NT2/D1 (cell line): ENCODE measurements around the gene TMEM126A.
"Not testable (repeated sequence)": the region's sequence is repeated elsewhere in the genome, so short reads cannot be mapped to it uniquely, and the experiment has no call there.

Experiments
- DNase-seq: peaks from one replicate; pipeline ENCODE4 v3.0.0-alpha.2; 2011; ENCODE audit warnings: low read depth, low spot score
- H3K27me3 ChIP-seq: 2 replicates; pipeline ENCODE4 v1.6.0; 2011; ENCODE audit warnings: mild to moderate bottlenecking; ENCODE audit not compliant: insufficient read length, insufficient read depth
- H3K36me3 ChIP-seq: 2 replicates; pipeline ENCODE4 v1.6.1; 2011; ENCODE audit warnings: mild to moderate bottlenecking, low read length, mixed read lengths; ENCODE audit not compliant: insufficient read depth, insufficient read length
- H3K4me1 ChIP-seq: 2 replicates; pipeline ENCODE4 v1.5.1; 2011; ENCODE audit not compliant: insufficient read depth, insufficient read length
- H3K4me3 ChIP-seq: 2 replicates; pipeline ENCODE4 v1.5.1; 2011; ENCODE audit warnings: low read depth; ENCODE audit not compliant: insufficient read length
- H3K9ac ChIP-seq: 2 replicates; pipeline ENCODE4 v1.6.0; 2011; ENCODE audit warnings: low read depth; ENCODE audit not compliant: insufficient read length
- H3K9me3 ChIP-seq: 2 replicates; pipeline ENCODE4 v1.5.1; 2011; ENCODE audit warnings: mild to moderate bottlenecking, low read length; ENCODE audit not compliant: insufficient read depth
- SUZ12 ChIP-seq: IDR thresholded peaks from 2 replicates; pipeline ENCODE4 v1.6.1; 2011; ENCODE audit not compliant: insufficient read length, insufficient read depth; ENCODE audit errors: extremely low read depth
- YY1 ChIP-seq: IDR thresholded peaks from 2 replicates; pipeline ENCODE4 v1.6.1; 2011; ENCODE audit not compliant: insufficient read length, insufficient read depth
- ZNF274 ChIP-seq: IDR thresholded peaks from 2 replicates; pipeline ENCODE4 v1.6.1; 2011; ENCODE audit warnings: mild to moderate bottlenecking, low read depth, low read length

Gene TMEM126A

GRCh38 chr11:85647604-85648299, at the start of gene TMEM126A:
TSS of gene TMEM126A (plus strand) at chr11:85647967. CDS start at chr11:85650256, 2,289 bp downstream.
- TF ChIP-seq YY1: peak; percentile 83
- TF ChIP-seq ZNF274: no peak
- H3K9me3 ChIP-seq: no peaks in the 10 kb centered on the region
- peak; percentile 86 for DNase-seq
- H3K27me3 ChIP-seq: no peaks in the 10 kb centered on the region
- peak within 1 kb of the TSS; percentile 81 for H3K9ac ChIP-seq
- H3K4me1 ChIP-seq: no peaks in the 10 kb centered on the region
- peaks cover 2% of the 10 kb centered on the region for H3K36me3 ChIP-seq
- H3K4me3 ChIP-seq: peak within 1 kb of the TSS; percentile 75

GRCh38 chr11:85599083-85599482, 48.7 kb upstream of the TMEM126A start:
- TF ChIP-seq ZNF274 (no peak), YY1 (no peak), SUZ12 (no peak)
- Histone ChIP-seq H3K9me3 (no peaks in the 10 kb centered on the region), H3K4me3 (no peak overlapping the region), H3K9ac (no peak overlapping the region), H3K4me1 (no peaks in the 10 kb centered on the region), H3K27me3 (no peaks in the 10 kb centered on the region), H3K36me3 (no peaks in the 10 kb centered on the region)
- no peak for DNase-seq

- Histone ChIP-seq H3K9me3 (peaks cover 5% of the 10 kb centered on the region; the same call in 1 of the 2 replicates), H3K4me3 (no peak overlapping the region), H3K27me3 (no peaks in the 10 kb centered on the region), H3K36me3 (no peaks in the 10 kb centered on the region), H3K4me1 (no peaks in the 10 kb centered on the region), H3K9ac (no peak overlapping the region)
- TF ChIP-seq ZNF274: no peak
- no peak for TF ChIP-seq SUZ12
- no peak for TF ChIP-seq YY1
- DNase-seq: no peak
Measured at GRCh38 chr11:85602526-85603213, 45.1 kb upstream of the TMEM126A start.

DNA sequence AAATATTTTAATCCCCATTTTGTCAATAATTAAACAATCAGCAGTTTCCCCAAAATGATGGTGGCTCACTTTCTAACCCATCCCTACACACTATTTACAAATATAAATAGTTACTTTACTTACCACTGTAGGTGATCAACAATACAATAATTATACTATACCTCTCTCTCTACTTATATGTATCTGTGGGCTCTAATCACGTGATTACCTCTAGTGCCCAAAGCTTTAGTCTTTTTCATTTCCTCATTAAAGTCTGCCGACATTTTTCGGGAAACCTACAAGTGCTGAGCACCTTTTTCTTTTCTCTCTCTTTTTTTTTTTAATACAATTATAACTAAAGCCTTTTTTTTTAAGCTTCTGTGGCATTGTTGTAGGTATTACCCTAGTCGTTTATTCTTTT, 44.5 kb upstream of the TMEM126A start:
- TF ChIP-seq SUZ12 (no peak), ZNF274 (no peak), YY1 (no peak)
- Histone ChIP-seq H3K27me3 (no peaks in the 10 kb centered on the region), H3K4me1 (no peaks in the 10 kb centered on the region), H3K36me3 (no peaks in the 10 kb centered on the region), H3K9ac (no peak overlapping the region), H3K9me3 (peaks cover 5% of the 10 kb centered on the region; the same call in 1 of the 2 replicates), H3K4me3 (no peak overlapping the region)
- DNase-seq: no peak

DNA sequence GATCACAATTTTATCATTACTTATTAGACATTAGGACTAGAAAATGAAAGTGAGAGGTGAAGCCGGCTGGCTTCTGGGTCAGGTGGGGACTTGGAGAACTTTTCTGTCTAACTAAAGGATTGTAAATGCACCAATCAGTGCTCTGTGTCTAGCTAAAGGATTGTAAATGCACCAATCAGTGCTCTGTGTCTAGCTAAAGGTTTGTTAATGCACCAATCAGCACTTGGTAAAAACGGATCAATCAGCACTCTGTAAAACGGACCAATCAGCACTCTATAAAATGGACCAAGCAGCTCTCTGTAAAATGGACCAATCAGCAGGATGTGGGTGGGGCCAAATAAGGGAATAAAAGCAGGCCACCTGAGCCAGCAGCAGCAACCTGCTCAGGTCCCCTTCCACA, 41.5 kb upstream of the TMEM126A start:
- H3K9ac ChIP-seq, H3K4me3 ChIP-seq, DNase-seq, H3K4me1 ChIP-seq, H3K27me3 ChIP-seq, H3K36me3 ChIP-seq, H3K9me3 ChIP-seq: not testable (repeated sequence)

- not testable (repeated sequence) for H3K27me3 ChIP-seq, H3K4me1 ChIP-seq, DNase-seq, H3K36me3 ChIP-seq, H3K9ac ChIP-seq, H3K9me3 ChIP-seq, H3K4me3 ChIP-seq
Measured at GRCh38 chr11:85608621-85609020, 39.1 kb upstream of the TMEM126A start.

DNA sequence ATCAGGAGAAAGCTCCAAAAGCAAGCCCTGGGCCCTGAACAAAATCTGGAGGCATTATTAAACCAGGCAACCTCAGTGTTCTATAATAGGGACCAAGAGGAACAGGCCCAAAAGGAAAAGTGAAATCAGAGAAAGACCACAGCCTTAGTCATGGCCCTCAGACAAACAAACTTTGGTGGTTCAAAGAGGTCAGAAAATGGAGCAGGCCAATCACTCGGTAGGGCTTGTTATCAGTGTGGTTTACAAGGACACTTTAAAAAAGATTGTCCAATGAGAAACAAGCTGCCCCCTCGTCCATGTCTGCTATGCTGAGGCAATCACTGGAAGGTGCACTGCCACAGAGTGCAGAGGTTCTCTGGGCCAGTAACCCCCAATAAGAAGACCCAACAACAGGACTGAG, 38.5 kb upstream of the TMEM126A start:
- H3K36me3 ChIP-seq, H3K4me1 ChIP-seq, H3K4me3 ChIP-seq, H3K27me3 ChIP-seq, H3K9ac ChIP-seq, DNase-seq, H3K9me3 ChIP-seq: not testable (repeated sequence)

DNA sequence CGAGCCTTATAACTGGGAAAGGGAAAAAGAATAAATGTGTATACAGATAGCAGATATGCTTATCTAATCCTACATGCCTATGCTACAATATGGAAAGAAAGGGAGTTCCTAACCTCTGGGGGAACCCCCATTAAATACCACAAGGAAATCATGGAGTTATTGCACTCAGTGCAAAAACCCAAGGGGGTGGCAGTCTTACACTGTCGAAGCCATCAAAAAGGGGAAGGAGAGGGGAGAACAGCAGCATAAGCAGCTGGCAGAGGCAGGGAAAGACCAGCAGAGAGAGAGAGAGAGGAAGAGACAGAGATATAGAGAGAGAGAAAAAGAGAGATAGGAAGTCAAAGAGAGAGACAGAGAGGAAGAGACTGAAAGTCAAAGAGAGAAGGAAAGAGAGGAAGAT, 36.1 kb upstream of the TMEM126A start:
- not testable (repeated sequence) for H3K36me3 ChIP-seq, H3K9me3 ChIP-seq, H3K27me3 ChIP-seq, DNase-seq, H3K4me1 ChIP-seq, H3K4me3 ChIP-seq, H3K9ac ChIP-seq
